Hematopoietic multipotent progenitor cell treated with erythropoietin and hydrocortisone succinate and interleukin-3 and kit ligand, for 15 days (in vitro differentiated cells): ENCODE data around the gene HTRA3.
"Not testable (repeated sequence)": the region's sequence is repeated elsewhere in the genome, so short reads cannot be mapped to it uniquely, and the experiment has no call there.

Source experiments
- DNase-seq: peaks from one replicate; pipeline ENCODE4 v3.0.0-alpha.2; 2015; ENCODE audit warnings: low spot score

HTRA3 gene

GRCh38 chr4:8343262-8343966, 73.9 kb downstream of the HTRA3 start:
- no peak for DNase-seq

DNA sequence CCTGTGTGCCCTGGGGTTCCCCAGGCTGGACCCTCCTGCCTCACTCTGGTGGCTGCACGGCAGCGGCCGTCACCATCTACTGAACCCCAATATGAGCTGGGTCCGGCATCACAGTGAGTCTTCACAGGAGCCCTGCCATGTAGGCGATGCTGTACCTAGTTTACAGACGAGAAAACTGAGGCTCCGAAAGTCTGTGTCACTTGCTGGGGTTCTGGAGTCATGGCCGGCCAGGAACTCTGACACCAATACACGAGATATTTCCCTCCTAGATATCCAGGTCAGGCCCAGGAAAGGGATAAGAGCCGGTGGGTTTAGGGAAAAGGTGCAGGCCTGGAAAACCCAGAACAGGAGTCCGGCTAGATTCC, 74.4 kb downstream of the HTRA3 start:
- DNase-seq, result no peak

DNA sequence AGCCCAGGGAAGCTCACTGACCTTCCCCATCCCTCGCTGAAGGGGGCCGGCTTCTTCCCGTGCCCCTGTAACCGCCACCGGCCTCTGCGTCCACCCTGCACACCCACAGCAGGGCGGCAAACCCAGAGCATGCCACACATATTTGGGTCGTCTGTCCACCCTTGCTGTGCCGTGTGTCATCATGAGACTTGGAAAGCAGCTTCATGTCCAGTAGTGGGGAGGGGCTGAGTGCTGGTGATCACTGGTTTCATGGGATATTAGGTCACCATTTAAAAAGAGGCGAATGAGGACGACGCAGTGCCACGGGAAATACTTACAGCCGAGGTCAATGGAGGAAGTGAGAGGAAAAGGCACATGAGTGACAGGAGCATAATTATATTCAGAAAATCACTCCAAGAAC, 74.8 kb downstream of the HTRA3 start:
- no peak for DNase-seq

GRCh38 chr4:8345053-8345945, 75.7 kb downstream of the HTRA3 start:
- DNase-seq, result no peak

DNA sequence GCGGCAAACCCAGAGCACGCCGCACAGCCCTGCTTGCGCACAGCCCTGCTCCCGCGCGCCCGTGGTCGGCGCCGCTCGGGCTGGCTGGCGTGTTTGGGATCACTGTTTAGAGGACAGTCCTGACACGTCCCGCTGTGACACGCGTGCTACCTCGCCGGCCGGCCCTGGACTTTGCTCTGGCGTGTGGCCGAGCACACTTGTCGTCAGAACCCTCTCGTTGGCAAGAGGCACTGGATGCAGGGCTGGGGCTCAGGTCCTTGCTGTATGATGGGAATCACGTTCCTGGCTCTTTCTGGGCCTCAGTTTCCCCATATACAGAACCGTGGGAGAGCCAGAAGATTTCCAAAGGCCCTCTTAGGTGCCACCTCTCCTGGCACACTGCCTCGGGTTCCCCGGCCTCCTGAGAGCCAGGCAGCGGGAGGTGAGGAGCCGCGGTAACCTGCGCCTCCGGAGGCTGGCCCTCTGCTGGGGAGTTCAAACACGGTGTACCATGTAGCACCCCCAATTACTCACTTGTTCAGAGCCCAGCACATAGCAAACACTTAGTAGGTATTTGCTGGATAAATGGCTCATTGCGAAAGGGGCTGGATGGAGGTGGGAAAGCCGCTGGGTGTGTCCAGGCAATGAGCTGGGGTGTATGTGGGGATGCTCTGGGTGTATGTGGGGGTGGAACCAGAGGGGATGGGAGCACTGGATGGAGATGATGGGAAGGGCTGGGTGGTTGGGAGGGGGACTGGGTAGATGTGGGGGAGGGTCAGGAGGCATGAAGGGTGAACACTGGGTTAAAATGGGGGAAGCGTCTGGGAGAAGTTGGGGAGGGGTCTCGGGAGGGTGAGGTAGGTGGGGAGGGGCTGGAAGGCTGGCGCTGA, 76.6 kb downstream of the HTRA3 start:
- no peak for DNase-seq

GRCh38 chr4:8346838-8347605, 77.5 kb downstream of the HTRA3 start:
- DNase-seq, result no peak

GRCh38 chr4:8347660-8348059, 78.1 kb downstream of the HTRA3 start:
- no peak for DNase-seq

DNA sequence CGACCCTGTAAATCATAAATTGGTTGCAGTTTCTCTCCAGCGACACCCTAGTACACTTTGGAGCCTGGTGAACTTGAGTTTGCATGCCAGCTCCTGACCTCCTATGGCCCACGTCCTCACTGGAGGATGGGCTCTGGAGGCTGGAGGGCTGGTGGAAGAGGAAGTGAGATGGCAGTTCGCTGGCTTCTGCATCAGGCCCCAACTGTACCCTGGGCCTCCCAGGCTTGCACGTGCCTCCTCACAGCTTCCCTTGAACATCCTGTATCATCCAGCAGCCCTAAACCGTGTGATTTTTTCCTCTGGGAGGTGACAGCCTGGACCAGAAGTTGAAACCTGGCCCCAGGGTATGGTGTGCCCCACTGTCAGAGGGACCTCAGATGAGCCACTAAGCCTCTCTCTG, 78.5 kb downstream of the HTRA3 start:
- DNase-seq, result no peak

GRCh38 chr4:8349236-8349635, 79.7 kb downstream of the HTRA3 start:
- not testable (repeated sequence) for DNase-seq

DNA sequence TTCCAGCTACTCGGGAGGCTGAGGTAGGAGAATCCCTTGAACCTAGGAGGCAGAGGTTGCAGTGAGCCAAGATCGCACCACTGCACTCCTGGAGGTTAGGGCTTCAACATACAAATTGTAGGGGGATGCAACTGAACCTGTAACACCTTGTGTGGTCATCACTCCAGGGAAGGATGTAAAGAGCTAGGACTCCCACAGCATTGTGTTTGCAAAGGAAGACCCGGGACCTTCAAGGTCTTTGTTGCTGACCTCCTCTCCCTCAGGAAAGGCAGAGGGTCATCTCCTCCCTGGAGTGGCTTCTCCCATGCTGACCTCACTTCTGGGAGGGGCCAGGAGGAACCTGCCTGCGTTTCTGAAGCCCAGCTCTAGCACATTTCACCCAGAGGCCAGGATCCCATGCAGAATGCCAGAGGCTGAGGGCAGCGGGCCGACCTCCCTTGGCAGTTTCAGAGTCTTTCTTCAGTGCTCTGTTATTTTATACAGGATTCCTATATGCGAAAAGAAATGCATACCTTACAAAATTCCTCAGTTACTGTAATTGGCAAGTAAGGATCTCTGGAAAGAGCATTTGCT, 80.2 kb downstream of the HTRA3 start:
- DNase-seq, result no peak

- no peak for DNase-seq
Measured at GRCh38 chr4:8350352-8350751, 80.8 kb downstream of the HTRA3 start.

DNA sequence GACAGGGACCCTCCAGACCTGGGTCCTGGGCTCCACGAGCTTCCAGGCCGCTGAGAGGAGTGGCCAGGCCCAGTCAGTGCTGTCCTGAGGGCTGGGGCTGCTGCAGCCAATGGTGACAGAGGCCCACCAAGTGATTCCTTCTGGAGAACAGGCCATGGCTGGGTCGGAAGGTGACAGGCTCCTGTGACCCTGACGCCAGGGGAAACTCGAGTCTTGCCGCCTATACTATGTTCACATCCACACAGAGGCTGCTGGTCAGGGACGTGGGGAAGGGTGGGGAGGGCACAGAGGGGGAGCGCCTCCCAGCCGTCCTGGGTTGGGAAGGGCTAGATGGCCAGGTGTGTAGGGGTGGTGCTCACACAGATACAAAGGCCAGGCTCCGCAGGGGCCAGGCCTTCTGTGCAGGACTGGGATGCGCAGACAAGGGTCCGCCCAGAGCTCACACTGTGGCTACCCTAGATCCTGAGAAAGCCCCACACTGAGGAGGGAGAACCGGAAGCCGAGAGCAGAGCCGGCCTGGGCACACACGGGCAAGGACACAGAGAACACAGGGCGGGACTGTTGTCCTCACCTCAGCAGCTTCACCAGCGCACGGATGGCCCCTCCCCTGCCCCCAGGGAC, 81.4 kb downstream of the HTRA3 start:
- DNase-seq, result no peak

- no peak for DNase-seq
Measured at GRCh38 chr4:8351931-8352367, 82.4 kb downstream of the HTRA3 start.

- no peak for DNase-seq
Measured at GRCh38 chr4:8352368-8353157, 83.0 kb downstream of the HTRA3 start.

GRCh38 chr4:8353158-8353669, 83.7 kb downstream of the HTRA3 start:
- no peak for DNase-seq

DNA sequence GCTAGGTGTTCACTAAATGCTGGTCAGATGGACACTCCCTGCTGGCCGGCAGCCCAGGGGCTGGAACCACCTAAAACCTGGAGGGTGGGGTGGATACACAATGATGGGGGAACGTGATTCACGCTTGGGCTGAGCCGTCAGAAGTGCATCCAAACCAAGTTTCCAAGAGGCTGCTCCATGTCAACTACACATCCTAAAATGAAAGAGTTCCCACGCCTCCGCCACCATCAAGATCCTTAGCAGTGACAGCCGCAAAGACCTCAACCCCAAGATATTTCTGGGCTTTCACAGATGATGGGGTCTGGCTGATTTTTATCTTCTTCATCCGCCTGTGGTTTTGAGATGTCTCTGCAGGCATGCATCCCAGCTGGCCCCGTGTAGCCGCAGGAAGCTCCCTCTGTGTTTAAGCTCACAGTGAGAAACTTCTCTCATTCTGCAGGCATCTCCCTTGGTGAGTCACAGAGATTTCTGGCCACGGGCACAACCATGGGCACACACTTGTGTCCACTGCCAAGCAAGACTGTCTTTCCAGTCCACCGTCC, 84.4 kb downstream of the HTRA3 start:
- no peak for DNase-seq

- DNase-seq, result no peak
Measured at GRCh38 chr4:8355306-8355705, 85.8 kb downstream of the HTRA3 start.

DNA sequence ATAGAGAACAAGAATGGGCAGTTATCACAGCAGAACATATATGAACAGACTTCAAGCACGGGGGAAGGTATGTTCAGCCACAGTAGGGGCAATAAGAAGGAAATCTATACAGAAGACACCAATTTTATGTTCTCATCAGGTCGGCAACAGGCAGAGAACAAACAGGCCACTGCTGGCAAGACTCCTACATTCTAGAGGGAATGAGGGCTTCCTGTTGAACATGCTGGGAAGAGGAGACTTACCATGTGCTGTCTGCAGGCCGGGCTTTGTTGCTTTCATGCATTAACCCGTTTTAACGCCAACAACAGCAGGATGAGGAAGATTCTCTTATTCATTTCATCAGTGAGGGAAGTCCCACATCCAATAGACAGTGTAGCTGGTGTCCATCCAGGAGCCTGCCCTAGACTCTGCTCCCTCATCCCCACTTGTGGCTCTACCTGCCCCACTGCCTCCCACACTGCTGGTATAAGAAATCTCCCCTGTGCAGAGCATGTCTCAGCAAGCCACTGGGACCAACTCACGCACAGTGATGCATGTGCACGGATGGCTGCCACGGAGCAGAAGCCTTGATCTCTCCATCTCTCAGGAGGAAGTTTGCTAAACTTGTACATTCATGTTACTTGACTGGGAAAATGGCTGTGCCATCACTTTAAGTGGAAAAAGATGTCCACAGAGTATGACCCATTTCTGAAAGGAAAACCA, 86.5 kb downstream of the HTRA3 start:
- DNase-seq, result no peak
